Measurements from ENCODE around the gene CCDC15.

Gene CCDC15

GRCh38 chr11:124953753-124954589 is at the start of gene CCDC15:
Gene CCDC15, plus strand, starts transcription at chr11:124954202. Its CDS starts 531 bp downstream, at chr11:124954733.
- intact Hi-C loops (cut with DNase I), result loop anchor here (5.0 to 10.0 kb wide), 2 partner anchors 158 to 191 kb away; partner anchors contain the start of gene TMEM218
- DNase-seq, result peak; percentile 96 to 100 (median 99)

GRCh38 chr11:124915541-124916369 is 38.2 kb upstream of the CCDC15 start:
- intact Hi-C loops (cut with DNase I), result no loop called here
- peak in 2 of 42 donors; percentile 2 to 51 for DNase-seq

GRCh38 chr11:124916370-124916710 is 37.7 kb upstream of the CCDC15 start:
- DNase-seq, result no peak
- intact Hi-C loops (cut with DNase I), result no loop called here

GRCh38 chr11:124917115-124917637 is 36.8 kb upstream of the CCDC15 start:
- peak; percentile 51 to 93 (median 78) for DNase-seq

GRCh38 chr11:124918950-124919349 is 35.1 kb upstream of the CCDC15 start, which contains the start of gene HEPN1:
Gene HEPN1, plus strand, starts transcription at chr11:124919250.
- intact Hi-C loops (cut with DNase I), result no loop called here
- no peak for DNase-seq

More at GRCh38 chr11:124917115-124917637, 36.8 kb upstream of the CCDC15 start:
- intact Hi-C loops (cut with DNase I), result no loop called here

GRCh38 chr11:124919898-124920297 is 34.1 kb upstream of the CCDC15 start:
- peak in 2 of 42 donors; percentile 56 to 73 for DNase-seq
- intact Hi-C loops (cut with DNase I), result no loop called here

- intact Hi-C loops (cut with DNase I), result no loop called here
- DNase-seq, result peak in 2 of 42 donors; percentile 11 to 43
These were observed 33.6 kb upstream of the CCDC15 start for GRCh38 chr11:124920356-124920755.

GRCh38 chr11:124920870-124921609 is 33.0 kb upstream of the CCDC15 start:
- intact Hi-C loops (cut with DNase I), result no loop called here
- DNase-seq, result peak in 30 of 42 donors; percentile 43 to 79 (median 59)

GRCh38 chr11:124922831-124923230 is 31.2 kb upstream of the CCDC15 start:
- intact Hi-C loops (cut with DNase I), result no loop called here
- DNase-seq, result peak in 1 of 42 donors; percentile 14

- DNase-seq, result peak in 1 of 42 donors; percentile 30
- intact Hi-C loops (cut with DNase I), result no loop called here
These were observed 30.7 kb upstream of the CCDC15 start for GRCh38 chr11:124923296-124923695.

GRCh38 chr11:124928942-124929665 is 24.9 kb upstream of the CCDC15 start:
- intact Hi-C loops (cut with DNase I), result no loop called here
- DNase-seq, result peak in 8 of 42 donors; percentile 20 to 72 (median 50)

- no peak for DNase-seq
- intact Hi-C loops (cut with DNase I), result no loop called here
These were observed 23.2 kb upstream of the CCDC15 start for GRCh38 chr11:124930799-124931198.

GRCh38 chr11:124934862-124935547 is 19.0 kb upstream of the CCDC15 start:
- no peak for DNase-seq

GRCh38 chr11:124935548-124936514 is 18.2 kb upstream of the CCDC15 start, which contains the start of gene HEPACAM:
Gene HEPACAM, minus strand, starts transcription at chr11:124936047. Its CDS starts 41 bp downstream, at chr11:124936006.
- intact Hi-C loops (cut with DNase I), result no loop called here
- DNase-seq, result peak; percentile 33 to 95 (median 82)

More at GRCh38 chr11:124934862-124935547, 19.0 kb upstream of the CCDC15 start:
- intact Hi-C loops (cut with DNase I), result no loop called here

GRCh38 chr11:124937336-124937935 is 16.6 kb upstream of the CCDC15 start:
- DNase-seq, result no peak
- intact Hi-C loops (cut with DNase I), result no loop called here
